GM21717 (cell line): ENCODE measurements around the gene CCND3.
"Not testable (repeated sequence)": the region's sequence is repeated elsewhere in the genome, so short reads cannot be mapped to it uniquely, and the experiment has no call there.

Experiments used
- ATAC-seq: cut with Tn5 transposase; IDR thresholded peaks from one replicate; pipeline ENCODE4 v1.9.1; 2021; ENCODE audit warnings: mild to moderate bottlenecking, moderate library complexity; ENCODE audit not compliant: unreplicated experiment

CCND3 gene

GRCh38 chr6:41954668-41955067 is 13.1 kb upstream of the CCND3 start:
- no peak for ATAC-seq

DNA sequence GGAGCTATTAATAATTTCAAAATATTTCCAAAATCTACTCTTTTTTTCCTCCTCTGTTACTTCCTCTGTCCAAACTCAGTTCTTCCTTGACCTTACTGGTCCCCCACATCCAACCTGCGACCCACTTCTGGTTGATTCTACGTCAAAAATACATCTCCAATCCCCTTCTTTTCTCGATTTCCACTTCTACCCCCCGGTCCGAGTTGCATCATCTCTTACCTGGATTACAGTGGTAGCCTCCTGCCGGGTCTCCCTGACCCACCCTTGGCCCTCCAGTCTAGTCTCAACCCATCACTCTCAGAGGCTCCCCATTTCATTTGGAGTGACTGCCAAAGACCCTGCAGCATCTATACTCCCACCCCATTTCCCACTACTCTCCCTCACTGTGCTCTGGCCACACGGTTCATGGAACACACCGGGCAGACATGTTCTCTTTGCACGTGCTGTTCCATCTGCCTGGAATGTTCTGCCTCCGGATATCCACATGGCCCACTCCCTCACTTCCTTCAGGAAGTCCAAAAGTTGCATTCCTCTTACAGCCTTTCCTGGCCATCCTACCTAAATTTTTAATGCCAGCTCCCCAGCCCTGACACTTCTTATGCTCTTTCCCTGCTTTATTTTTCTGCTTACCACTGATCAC is 6.1 kb upstream of the CCND3 start:
- no peak for ATAC-seq

DNA sequence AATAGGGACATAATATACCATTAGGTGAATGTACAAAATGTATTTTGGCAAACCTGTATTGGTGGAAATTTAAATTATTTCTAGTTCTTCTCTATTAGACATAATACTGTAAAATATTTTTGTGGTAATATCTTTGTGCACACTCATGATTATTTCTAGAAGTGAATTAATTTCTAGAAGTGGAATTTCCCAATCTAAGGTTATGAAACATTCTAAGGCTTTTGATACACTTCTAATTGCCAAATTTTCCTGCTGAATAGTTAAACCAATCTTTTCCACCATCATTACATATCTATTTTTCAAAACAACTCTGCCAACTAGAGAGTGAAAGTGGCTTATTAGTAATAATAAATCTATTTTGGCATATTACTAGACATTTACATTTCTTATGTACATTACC is 1.8 kb upstream of the CCND3 start:
- ATAC-seq, result no peak

GRCh38 chr6:41942882-41943281 is 1.3 kb upstream of the CCND3 start:
- not testable (repeated sequence) for ATAC-seq

GRCh38 chr6:41942067-41942851 is 651 bp upstream of the CCND3 start:
- ATAC-seq, result no peak

DNA sequence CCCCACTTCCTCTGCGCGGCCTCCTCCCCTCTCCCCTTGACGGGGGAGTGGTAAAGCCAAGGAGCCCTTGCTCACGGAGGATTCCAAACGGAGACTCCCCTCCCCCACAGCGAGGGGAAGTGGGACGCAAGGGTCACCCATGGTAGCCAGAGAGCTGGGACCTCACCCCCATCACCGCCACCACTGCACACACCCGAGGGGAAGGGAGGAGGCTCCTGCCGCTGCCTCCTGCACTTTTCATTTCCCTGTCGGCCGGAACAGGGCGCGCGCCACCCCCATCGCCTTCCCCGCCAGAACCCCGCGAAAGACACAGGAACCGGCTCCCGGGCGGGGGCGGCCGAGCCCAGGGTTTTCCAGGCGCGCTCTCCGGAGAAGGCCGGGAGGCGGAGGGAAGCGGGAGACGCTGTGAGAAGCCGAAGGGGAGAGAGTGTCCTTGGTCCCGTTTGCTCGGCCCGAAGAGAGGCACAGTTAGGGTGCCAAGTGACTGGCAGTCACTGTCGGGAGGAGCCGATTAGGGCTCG is 789 bp downstream of the CCND3 start:
- no peak for ATAC-seq

GRCh38 chr6:41939848-41940758 is 1.5 kb downstream of the CCND3 start:
- ATAC-seq, result no peak

DNA sequence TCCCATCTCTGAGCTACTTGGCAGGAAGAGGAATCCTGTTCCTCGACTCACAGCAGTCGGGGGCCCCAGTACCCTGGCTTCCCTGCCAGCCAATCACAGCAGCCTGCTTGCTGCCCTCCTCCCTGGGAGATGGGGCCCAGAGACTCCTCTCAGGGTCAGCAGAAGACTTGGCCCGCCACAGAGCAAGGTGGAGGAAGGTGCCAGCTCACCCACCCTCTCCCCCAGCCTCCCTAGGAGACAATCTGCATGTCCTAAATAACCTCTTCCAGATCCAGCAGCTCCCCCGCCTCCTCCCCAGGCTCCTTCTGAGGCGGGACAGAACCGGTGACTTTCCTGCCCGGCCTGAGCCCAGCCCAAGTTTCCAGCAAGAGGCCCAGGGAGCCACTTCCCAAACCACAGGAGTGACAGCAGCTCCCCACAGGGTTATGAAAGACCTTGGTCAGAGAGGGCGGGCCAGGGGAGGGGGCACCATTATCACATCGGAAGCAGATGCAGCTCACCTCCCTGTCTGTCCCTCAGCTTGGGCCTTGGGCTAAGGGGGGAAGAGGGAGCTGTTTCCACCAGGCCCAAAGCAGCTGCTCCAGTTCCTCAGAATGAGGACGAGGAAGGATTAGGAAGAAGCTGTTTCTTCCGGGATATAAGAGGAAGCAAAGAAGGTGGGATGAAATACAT is 2.3 kb downstream of the CCND3 start:
- no peak for ATAC-seq

- no peak for ATAC-seq
These were observed 2.9 kb downstream of the CCND3 start for GRCh38 chr6:41938590-41939175.

- no peak for ATAC-seq
These were observed 3.6 kb downstream of the CCND3 start for GRCh38 chr6:41937861-41938574.

GRCh38 chr6:41937472-41937860 is 4.1 kb downstream of the CCND3 start:
- ATAC-seq, result no peak

DNA sequence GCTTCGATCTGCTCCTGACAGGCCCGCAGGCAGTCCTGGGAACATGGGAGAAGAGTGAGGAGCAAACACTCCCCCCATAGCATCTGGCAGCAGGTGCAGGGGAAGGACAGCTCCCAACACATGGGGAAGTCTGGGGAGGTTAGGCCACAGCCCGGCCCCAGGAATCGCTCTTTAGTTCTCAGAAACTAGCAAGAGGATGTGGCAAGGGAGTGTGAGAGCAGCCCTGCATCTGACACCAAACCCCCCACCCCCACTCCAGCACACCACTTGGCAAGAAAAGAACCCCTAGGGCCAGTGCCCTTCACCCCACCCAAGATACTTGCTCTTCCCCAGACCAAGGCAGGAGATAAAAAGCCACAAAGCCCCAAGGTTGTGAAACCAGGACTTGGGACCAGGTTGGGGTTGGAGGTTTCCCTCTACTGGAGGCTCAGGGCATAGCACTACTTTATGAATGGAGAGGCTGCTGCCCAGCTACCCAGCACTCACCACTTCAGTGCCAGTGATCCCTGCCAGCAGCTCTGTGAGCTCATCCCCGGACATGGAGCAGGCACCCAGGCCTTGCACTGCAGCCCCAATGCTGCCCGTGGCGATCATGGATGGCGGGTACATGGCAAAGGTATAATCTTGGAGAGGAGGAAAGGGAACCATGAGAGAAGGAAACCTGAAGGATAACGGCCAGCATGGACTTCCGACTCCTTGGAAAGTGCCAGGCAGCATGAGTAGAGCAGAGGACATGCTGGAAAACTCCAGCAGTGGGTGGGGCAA is 5.4 kb downstream of the CCND3 start:
- ATAC-seq, result peak; percentile 49

DNA sequence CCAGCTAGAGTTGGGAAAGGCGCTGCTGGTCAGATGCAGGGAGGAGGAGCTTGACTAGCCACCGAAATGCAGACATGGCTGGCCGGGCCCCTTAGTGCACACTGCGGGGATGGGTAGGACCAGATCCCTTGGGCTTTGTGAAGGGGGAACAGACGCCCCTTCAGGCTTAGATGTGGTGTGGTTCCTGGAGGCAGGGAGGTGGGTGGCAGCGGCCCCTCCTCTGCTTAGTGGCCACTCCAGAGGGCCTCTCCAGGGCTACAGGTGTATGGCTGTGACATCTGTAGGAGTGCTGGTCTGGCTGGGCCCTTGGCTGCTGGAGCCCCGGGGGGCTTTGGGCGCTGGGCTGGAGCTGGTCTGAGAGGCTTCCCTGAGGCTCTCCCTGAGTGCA is 5.9 kb downstream of the CCND3 start:
- ATAC-seq, result no peak

DNA sequence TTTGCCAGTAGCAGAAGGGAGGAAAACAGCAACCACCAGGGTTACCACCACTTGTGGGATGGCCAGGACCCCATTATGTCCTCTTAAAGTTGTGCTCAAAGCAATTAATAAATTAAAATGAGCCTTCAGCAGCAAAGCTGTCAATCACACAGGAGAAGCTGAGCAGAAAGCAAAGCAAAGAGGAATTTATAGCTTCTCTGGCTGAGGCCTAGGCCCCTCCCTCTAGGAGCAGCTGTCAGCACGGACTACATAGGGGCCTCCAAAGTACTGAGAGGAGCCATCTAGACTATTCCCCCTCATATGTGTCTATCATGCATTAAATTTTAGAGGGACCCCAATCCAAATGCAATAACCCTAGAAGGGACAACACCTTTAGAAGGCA is 6.4 kb downstream of the CCND3 start:
- no peak for ATAC-seq

GRCh38 chr6:41934278-41935192 is 7.1 kb downstream of the CCND3 start:
- ATAC-seq, result no peak

DNA sequence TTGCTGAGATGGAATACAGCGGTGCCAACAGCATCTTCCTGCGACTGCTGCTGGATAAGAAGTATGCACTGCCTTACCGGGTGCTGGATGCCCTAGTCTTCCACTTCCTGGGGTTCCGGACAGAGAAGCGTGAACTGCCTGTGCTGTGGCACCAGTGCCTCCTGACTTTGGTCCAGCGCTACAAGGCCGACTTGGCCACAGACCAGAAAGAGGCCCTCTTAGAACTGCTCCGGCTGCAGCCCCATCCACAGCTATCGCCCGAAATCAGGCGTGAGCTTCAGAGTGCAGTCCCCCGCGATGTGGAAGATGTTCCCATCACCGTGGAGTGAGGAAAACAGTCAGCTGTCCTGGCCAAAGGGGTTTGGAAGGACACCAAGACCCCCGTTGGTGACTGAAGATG is 9.2 kb downstream of the CCND3 start:
- no peak for ATAC-seq

DNA sequence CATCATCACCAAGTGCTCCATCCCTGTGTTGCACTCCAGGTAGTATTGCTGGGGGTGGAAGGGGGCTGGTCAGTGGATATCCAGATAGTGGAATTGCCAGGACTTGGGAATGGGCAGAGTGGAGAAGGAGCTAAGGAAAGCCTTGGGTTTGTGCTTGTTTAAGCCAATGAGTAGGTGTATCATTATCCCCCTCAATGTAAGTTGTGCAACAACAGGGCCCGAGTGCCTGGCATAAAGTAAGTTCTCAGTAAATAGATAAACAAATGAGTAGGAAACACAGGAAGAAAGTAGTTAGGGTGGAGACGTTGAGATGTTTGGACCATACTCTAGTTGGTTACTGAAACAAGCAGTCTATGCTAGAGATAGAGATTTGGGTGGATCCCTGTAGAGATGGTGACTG is 9.8 kb downstream of the CCND3 start:
- no peak for ATAC-seq

- no peak for ATAC-seq
These were observed 11.7 kb downstream of the CCND3 start for GRCh38 chr6:41929924-41930323.
